ENCODE measurements around the gene AGAP6.
"Not testable (repeated sequence)": the region's sequence is repeated elsewhere in the genome, so short reads cannot be mapped to it uniquely, and the experiment has no call there.

Gene AGAP6

DNA sequence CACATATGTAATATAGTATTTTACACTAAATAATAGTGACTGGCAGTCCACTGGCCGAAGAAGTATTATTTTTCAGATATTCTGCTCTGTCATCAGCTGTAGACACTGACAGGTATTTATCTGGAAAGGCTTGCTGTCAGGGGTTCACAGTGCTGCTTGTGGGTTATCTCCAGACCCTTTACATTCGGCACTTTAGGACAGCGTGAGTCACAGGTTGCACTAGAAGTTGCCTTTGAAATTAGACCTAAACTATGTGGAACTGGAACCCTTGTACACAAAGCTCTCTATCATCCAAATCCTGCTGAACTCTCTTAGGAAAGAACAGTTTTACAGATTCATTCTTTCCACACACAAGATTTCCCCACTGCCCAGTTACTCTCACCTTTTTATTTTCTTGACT, 16.1 kb upstream of the AGAP6 start:
- H3K27me3 ChIP-seq (replicated peaks; ENCODE audit: control insufficient read depth, insufficient read depth, low read length, poor library complexity, severe bottlenecking); H3K4me3 ChIP-seq (ENCODE audit: insufficient read depth, low read depth, low read length, poor library complexity, severe bottlenecking); DNase-seq; H3K36me3 ChIP-seq (ENCODE audit: control insufficient read depth, insufficient read depth, low read length); H3K4me1 ChIP-seq (ENCODE audit: control insufficient read depth, insufficient read depth, low read length, poor library complexity, severe bottlenecking); H3K9me3 ChIP-seq (ENCODE audit: control insufficient read depth, low read length); H3K27ac ChIP-seq (ENCODE audit: insufficient read depth, low read length, poor library complexity, severe bottlenecking): not testable (repeated sequence)

DNA sequence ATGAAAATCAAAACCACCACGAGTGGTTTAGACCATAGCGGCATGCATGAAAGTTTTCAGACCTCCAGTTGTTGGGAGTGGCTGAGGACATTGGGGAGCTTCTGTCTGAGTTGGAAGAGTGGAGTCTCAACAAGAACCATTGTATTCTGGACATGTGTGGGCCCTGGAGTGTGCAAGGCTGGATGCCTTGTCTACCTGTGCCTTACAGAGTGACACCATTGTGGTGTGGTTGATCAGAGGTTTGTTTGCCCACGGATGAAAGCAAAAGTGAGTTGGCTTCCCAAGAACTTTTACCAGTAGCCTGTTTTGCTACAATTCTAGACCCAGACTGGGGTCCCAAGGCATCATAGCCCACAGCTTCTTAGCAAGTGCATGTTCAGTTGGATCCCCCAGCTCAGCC, 10.4 kb upstream of the AGAP6 start:
- not testable (repeated sequence) for H3K36me3 ChIP-seq (ENCODE audit: control insufficient read depth, insufficient read depth, low read length); DNase-seq; H3K9me3 ChIP-seq (ENCODE audit: control insufficient read depth, low read length); H3K27ac ChIP-seq (ENCODE audit: insufficient read depth, low read length, poor library complexity, severe bottlenecking); H3K4me1 ChIP-seq (ENCODE audit: control insufficient read depth, insufficient read depth, low read length, poor library complexity, severe bottlenecking); H3K27me3 ChIP-seq (replicated peaks; ENCODE audit: control insufficient read depth, insufficient read depth, low read length, poor library complexity, severe bottlenecking); H3K4me3 ChIP-seq (ENCODE audit: insufficient read depth, low read depth, low read length, poor library complexity, severe bottlenecking)

DNA sequence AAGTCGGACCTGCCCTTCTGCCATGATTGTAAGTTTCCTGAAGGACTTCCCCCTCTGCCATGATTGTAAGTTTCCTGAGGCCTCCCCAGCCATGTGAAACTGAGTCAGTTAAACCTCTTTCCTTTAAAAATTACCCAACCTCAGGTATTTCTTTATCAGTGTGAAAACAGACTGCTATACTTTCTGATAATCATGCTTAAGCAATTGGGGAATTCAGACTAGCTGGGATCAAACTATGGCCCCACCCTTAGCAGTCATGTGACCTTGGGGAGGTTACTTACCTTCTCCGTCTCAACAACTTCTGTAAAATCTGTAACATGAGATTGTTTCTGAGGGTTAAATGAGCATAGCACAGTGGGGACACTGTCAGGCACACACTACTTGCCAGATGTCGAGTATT, 999 bp upstream of the AGAP6 start:
- not testable (repeated sequence) for H3K36me3 ChIP-seq (ENCODE audit: control insufficient read depth, insufficient read depth, low read length); H3K4me3 ChIP-seq (ENCODE audit: insufficient read depth, low read depth, low read length, poor library complexity, severe bottlenecking); H3K27ac ChIP-seq (ENCODE audit: insufficient read depth, low read length, poor library complexity, severe bottlenecking); H3K4me1 ChIP-seq (ENCODE audit: control insufficient read depth, insufficient read depth, low read length, poor library complexity, severe bottlenecking); DNase-seq; H3K9me3 ChIP-seq (ENCODE audit: control insufficient read depth, low read length); H3K27me3 ChIP-seq (replicated peaks; ENCODE audit: control insufficient read depth, insufficient read depth, low read length, poor library complexity, severe bottlenecking)

DNA sequence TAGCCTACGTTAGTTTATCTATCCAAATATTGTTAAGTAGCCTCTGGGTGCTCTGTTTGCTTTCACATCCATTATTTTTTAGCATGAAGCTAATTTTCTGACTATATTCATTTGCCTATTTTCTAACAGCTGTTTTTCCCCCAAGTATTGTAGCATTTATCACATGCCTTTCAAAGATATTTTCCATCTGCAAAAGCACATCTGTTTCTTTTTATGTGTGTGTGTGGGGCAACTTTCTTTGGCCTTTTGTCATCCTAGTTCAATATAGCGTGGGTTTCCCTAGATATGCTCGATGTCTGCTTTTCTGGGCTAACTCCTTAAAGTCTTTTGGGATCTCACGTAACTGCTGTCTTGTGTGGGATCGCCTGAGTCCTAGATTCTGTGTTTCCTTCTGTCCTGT, 7.1 kb downstream of the AGAP6 start:
- not testable (repeated sequence) for H3K4me3 ChIP-seq (ENCODE audit: insufficient read depth, low read depth, low read length, poor library complexity, severe bottlenecking); H3K27me3 ChIP-seq (replicated peaks; ENCODE audit: control insufficient read depth, insufficient read depth, low read length, poor library complexity, severe bottlenecking); H3K27ac ChIP-seq (ENCODE audit: insufficient read depth, low read length, poor library complexity, severe bottlenecking); DNase-seq; H3K9me3 ChIP-seq (ENCODE audit: control insufficient read depth, low read length); H3K36me3 ChIP-seq (ENCODE audit: control insufficient read depth, insufficient read depth, low read length); H3K4me1 ChIP-seq (ENCODE audit: control insufficient read depth, insufficient read depth, low read length, poor library complexity, severe bottlenecking)

GRCh38 chr10:50014024-50014423, 25.8 kb downstream of the AGAP6 start:
- not testable (repeated sequence) for DNase-seq; H3K36me3 ChIP-seq (ENCODE audit: control insufficient read depth, insufficient read depth, low read length); H3K9me3 ChIP-seq (ENCODE audit: control insufficient read depth, low read length); H3K27me3 ChIP-seq (replicated peaks; ENCODE audit: control insufficient read depth, insufficient read depth, low read length, poor library complexity, severe bottlenecking); H3K4me3 ChIP-seq (ENCODE audit: insufficient read depth, low read depth, low read length, poor library complexity, severe bottlenecking); H3K27ac ChIP-seq (ENCODE audit: insufficient read depth, low read length, poor library complexity, severe bottlenecking); H3K4me1 ChIP-seq (ENCODE audit: control insufficient read depth, insufficient read depth, low read length, poor library complexity, severe bottlenecking)

DNA sequence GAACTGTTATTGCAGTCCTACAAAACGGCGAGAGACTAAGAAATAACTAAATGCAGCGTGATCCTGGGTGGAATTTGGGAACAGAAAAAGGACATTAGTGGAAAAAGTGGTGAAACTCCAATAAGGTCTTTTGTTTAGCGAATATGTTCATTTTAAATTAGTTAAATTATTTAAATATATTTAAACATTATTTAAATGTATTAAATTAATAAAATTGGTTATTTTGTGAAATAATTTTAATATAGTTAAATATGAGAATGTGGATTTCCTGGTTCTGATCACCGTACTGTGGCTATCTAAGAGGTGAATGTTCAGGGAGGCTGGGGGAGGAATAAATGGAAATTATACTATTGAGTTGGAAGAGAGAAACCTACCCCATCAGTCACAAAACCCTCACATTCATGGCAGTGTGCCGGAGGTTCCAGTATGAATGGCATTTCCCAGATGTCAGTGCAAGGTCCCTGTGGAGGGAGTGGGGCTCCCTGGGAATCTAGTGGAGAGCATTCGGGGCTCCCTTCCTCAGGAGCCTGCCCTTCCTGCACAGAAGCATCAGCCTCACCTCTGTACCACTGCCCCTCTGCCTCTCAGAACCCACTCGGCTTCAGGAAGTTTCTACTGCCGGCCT, 27.5 kb downstream of the AGAP6 start:
- H3K4me3 ChIP-seq (ENCODE audit: insufficient read depth, low read depth, low read length, poor library complexity, severe bottlenecking); H3K27me3 ChIP-seq (replicated peaks; ENCODE audit: control insufficient read depth, insufficient read depth, low read length, poor library complexity, severe bottlenecking); H3K9me3 ChIP-seq (ENCODE audit: control insufficient read depth, low read length); H3K27ac ChIP-seq (ENCODE audit: insufficient read depth, low read length, poor library complexity, severe bottlenecking); H3K4me1 ChIP-seq (ENCODE audit: control insufficient read depth, insufficient read depth, low read length, poor library complexity, severe bottlenecking); DNase-seq; H3K36me3 ChIP-seq (ENCODE audit: control insufficient read depth, insufficient read depth, low read length): not testable (repeated sequence)

DNA sequence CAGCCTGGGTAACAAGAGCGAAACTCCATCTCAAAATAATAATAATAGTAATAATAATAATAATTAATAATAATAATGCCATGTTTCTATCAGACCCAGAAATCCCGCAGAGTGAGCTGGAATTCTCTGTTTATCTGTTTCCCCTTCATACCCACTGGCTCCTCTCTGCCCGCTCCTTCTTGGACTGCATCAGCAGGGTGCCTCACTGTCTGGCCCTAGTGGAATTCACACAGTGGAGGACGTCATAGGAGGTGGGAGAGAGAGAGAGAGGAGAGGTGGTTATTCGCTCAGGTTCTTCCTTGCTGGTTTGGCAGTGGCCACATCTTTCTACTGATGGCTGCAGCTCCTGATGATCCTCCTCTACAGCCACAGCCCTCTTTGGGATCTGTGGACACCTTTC, 28.7 kb downstream of the AGAP6 start:
- H3K27ac ChIP-seq (ENCODE audit: insufficient read depth, low read length, poor library complexity, severe bottlenecking); DNase-seq; H3K4me1 ChIP-seq (ENCODE audit: control insufficient read depth, insufficient read depth, low read length, poor library complexity, severe bottlenecking); H3K9me3 ChIP-seq (ENCODE audit: control insufficient read depth, low read length); H3K4me3 ChIP-seq (ENCODE audit: insufficient read depth, low read depth, low read length, poor library complexity, severe bottlenecking); H3K27me3 ChIP-seq (replicated peaks; ENCODE audit: control insufficient read depth, insufficient read depth, low read length, poor library complexity, severe bottlenecking); H3K36me3 ChIP-seq (ENCODE audit: control insufficient read depth, insufficient read depth, low read length): not testable (repeated sequence)

DNA sequence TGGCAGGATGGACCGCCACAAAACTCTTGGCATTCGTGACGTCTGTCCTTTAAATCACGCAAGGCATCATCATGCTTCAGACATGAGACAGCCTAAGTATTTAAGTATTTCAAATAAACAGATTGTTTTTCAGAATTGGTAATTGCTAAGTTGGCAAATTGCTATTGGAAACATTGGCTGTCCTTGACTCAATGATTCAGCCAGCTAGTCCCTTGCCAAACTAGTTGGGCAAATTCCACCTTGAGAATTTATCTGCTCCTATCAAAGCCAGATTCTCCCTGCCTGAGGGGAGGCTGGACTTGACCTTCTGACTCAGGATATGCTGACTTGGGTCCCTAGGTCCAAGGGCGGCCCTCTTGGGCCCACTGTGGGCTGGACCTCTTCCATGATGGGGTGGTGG, 29.4 kb downstream of the AGAP6 start:
- DNase-seq; H3K9me3 ChIP-seq (ENCODE audit: control insufficient read depth, low read length); H3K27me3 ChIP-seq (replicated peaks; ENCODE audit: control insufficient read depth, insufficient read depth, low read length, poor library complexity, severe bottlenecking): not testable (repeated sequence)

GRCh38 chr10:50019279-50019678, 31.1 kb downstream of the AGAP6 start:
- not testable (repeated sequence) for H3K4me1 ChIP-seq (ENCODE audit: control insufficient read depth, insufficient read depth, low read length, poor library complexity, severe bottlenecking); H3K9me3 ChIP-seq (ENCODE audit: control insufficient read depth, low read length); H3K27me3 ChIP-seq (replicated peaks; ENCODE audit: control insufficient read depth, insufficient read depth, low read length, poor library complexity, severe bottlenecking); H3K27ac ChIP-seq (ENCODE audit: insufficient read depth, low read length, poor library complexity, severe bottlenecking); H3K36me3 ChIP-seq (ENCODE audit: control insufficient read depth, insufficient read depth, low read length); DNase-seq; H3K4me3 ChIP-seq (ENCODE audit: insufficient read depth, low read depth, low read length, poor library complexity, severe bottlenecking)

More for the DNA sequence above, 29.4 kb downstream of the AGAP6 start:
- H3K4me1 ChIP-seq (ENCODE audit: control insufficient read depth, insufficient read depth, low read length, poor library complexity, severe bottlenecking); H3K4me3 ChIP-seq (ENCODE audit: insufficient read depth, low read depth, low read length, poor library complexity, severe bottlenecking); H3K36me3 ChIP-seq (ENCODE audit: control insufficient read depth, insufficient read depth, low read length); H3K27ac ChIP-seq (ENCODE audit: insufficient read depth, low read length, poor library complexity, severe bottlenecking): not testable (repeated sequence)

- not testable (repeated sequence) for H3K9me3 ChIP-seq (ENCODE audit: control insufficient read depth, low read length); H3K36me3 ChIP-seq (ENCODE audit: control insufficient read depth, insufficient read depth, low read length); H3K4me1 ChIP-seq (ENCODE audit: control insufficient read depth, insufficient read depth, low read length, poor library complexity, severe bottlenecking); DNase-seq; H3K4me3 ChIP-seq (ENCODE audit: insufficient read depth, low read depth, low read length, poor library complexity, severe bottlenecking); H3K27ac ChIP-seq (ENCODE audit: insufficient read depth, low read length, poor library complexity, severe bottlenecking); H3K27me3 ChIP-seq (replicated peaks; ENCODE audit: control insufficient read depth, insufficient read depth, low read length, poor library complexity, severe bottlenecking)
These were observed 32.3 kb downstream of the AGAP6 start for GRCh38 chr10:50020451-50021024.
